ENCODE data around the gene CA7. TPM values are rescaled to one million over a fixed set of nuclear protein-coding genes. Genes with fewer than 3 reads are reported as not detected.

The CA7 gene
- total and polyA plus RNA-seq, 2 donors (not counting 3 experiments of a cell fraction or from before 2014, with no cell fraction given): not detected

GRCh38 chr16:66814734-66815133 is 29.5 kb upstream of the CA7 start:
- no peaks in the 10 kb centered on the region for H3K79me2 ChIP-seq (ENCODE audit: control insufficient read depth, insufficient read depth, low read length)
- FAIRE-seq: no peak
- POLR2A ChIA-PET: interaction anchor here (0.7 kb wide), 1 partner anchor 591 kb away, joined by 6 read pairs; no protein-coding TSS in a partner anchor
- BruUV-seq (replicated peaks): no TSS peak
- no peaks in the 10 kb centered on the region for H3K4me1 ChIP-seq (ENCODE audit: control insufficient read depth, extremely low read depth, insufficient read depth, low read length)
- no peaks in the 10 kb centered on the region for H3K27me3 ChIP-seq (ENCODE audit: control insufficient read depth in 2 of 2, insufficient read depth in 2 of 2, low read length in 2 of 2)
- intact Hi-C loops (cut with micrococcal nuclease) (no loop called here), dilution Hi-C loops (cut with MboI; ENCODE audit: extremely low pct_ligation_motif_present, low sequenced_read_pairs) (no loop called here)
- H3K9me1 ChIP-seq (replicated peaks; ENCODE audit: control insufficient read depth, extremely low read depth, insufficient read depth, low read length): no peaks in the 10 kb centered on the region
- H3K4me2 ChIP-seq (ENCODE audit: insufficient read depth, low read length): no peak overlapping the region
- H4K20me1 ChIP-seq (replicated peaks; ENCODE audit: control insufficient read depth, extremely low read depth, insufficient read depth, low read length): no peaks in the 10 kb centered on the region
- TF ChIP-seq EZH2 (IDR thresholded peaks at IDR 0.05; ENCODE audit: borderline replicate concordance, low read depth, low read length, severe bottlenecking): no peak
- TF ChIP-seq POLR2AphosphoS5 (IDR thresholded peaks at IDR 0.05; ENCODE audit: insufficient read depth, low read depth, low read length): no peak
- TF ChIP-seq MYC (IDR thresholded peaks at IDR 0.05; ENCODE audit: low read depth, low read length): no peak
- TF ChIP-seq FOS (IDR thresholded peaks at IDR 0.05; ENCODE audit: borderline replicate concordance, insufficient read depth, low read length): no peak
- no peak for TF ChIP-seq GATA2 (IDR thresholded peaks at IDR 0.05; ENCODE audit: insufficient read depth, insufficient read length, low read depth, low read length)
- TF ChIP-seq CTCF (IDR thresholded peaks at IDR 0.05; ENCODE audit: extremely low read depth in 1 of 2, insufficient read depth in 1 of 2, low read depth in 1 of 2, low read length in 2 of 2): no peak
- TF ChIP-seq POLR2A (IDR thresholded peaks at IDR 0.05; ENCODE audit: low read depth, low read length): no peak
- H3K9me3 ChIP-seq (replicated peaks; ENCODE audit: control insufficient read depth, insufficient read depth, low read length): no peaks in the 10 kb centered on the region
- peaks cover 7 to 23% of the 10 kb centered on the region in 2 experiments for H3K36me3 ChIP-seq (ENCODE audit: control insufficient read depth in 2 of 2, extremely low read depth in 1 of 2, insufficient read depth in 2 of 2, low read length in 2 of 2)
- no peak overlapping the region for H3K27ac ChIP-seq (ENCODE audit: insufficient read depth, low read depth, low read length)
- H2AFZ ChIP-seq (ENCODE audit: low read depth, low read length): no peak overlapping the region
- DNase-seq (ENCODE audit: low read depth, low spot score): no peak
- no peak overlapping the region for H3K9ac ChIP-seq (replicated peaks; ENCODE audit: extremely low read depth, insufficient read depth, low read length)
- no peak overlapping the region for H3K4me3 ChIP-seq (replicated peaks in 1 of 3; ENCODE audit: insufficient read depth in 1 of 3, low read depth in 1 of 3, low read length in 3 of 3)
- CTCF ChIA-PET: interaction anchor here (0.6 to 1.9 kb wide), 5 partner anchors 16 to 73 kb away, joined by 3 to 11 read pairs (median 3); partner anchors contain the start of genes DYNC1LI2 and NAE1
